ENCODE results near the gene TNFSF13B.

The TNFSF13B gene

GRCh38 chr13:108352599-108352998 is 83.1 kb downstream of the TNFSF13B start:
- DNase-seq, result no peak

- DNase-seq, result no peak
Measured at GRCh38 chr13:108357228-108357627, 87.7 kb downstream of the TNFSF13B start.
